GM18502 (cell line): ENCODE measurements around the gene LETM1.

ENCODE experiments used
- ATAC-seq: cut with Tn5 transposase; IDR thresholded peaks from one replicate; pipeline ENCODE4 v1.9.1; 2021; ENCODE audit warnings: mild to moderate bottlenecking; ENCODE audit not compliant: unreplicated experiment, poor library complexity

Gene LETM1

DNA sequence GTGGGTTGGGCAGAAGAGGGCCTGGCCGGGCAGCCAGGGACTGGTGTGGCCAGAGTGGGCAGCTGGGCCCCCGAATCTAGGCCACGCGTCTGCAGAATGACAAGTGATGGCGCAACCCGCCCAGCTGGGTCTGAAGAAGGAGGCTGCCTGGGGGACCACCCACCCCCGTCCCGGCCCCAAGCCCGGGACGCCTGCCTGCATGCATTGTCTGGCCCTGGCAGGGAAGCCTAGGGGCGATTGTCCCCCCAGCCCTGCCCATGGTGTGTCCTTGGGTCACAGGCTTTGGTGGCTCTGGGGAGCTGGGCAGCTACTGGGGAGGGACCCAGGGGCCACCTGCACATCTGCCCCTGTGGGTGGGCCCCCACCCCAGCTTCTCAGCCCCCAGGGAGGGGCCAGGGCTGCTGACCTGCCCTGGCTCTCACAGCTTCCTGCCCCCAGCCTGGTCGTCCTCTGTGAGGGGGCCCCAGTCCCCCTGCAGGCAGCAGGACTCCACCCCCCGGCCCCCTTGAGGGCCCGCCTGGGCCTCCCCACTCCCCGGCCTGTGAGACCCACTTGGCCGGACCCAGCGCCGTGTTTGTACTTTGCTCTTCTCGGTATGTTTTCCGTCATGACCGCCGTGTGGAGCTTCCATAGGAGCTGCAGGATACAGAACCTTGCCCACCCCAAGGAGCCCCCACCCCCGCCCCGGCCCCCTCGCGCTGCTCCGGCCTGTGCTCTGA lies 57.9 kb downstream of the LETM1 start:
- ATAC-seq = no peak

DNA sequence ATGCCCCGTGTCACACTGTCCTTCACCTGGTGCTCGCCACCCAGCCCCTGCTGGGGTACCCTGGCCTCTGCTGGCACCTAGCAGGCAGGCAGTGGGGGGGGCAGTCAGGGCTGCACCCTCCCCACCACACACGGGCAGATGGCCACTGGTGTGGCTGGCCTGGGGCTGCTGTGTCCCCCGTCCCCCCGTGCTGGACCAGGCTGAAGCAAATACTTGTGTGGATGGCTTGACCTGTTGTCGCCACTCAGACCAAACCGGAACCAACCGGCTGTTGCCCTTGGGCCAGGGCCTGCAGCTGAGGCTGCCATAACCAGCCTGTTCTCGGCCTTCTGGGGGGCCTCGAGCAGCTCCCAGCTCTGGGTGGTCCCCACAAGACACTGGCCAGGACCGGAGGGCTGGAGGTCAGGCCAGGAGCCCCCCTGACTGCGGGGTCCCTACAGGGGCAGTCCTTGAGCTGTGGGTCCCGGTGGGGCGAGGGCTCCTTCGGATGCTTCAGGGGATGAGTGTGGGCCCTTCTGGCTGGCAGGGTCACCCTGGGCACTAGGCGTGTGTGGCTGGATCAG lies 58.6 kb downstream of the LETM1 start:
- no peak for ATAC-seq

DNA sequence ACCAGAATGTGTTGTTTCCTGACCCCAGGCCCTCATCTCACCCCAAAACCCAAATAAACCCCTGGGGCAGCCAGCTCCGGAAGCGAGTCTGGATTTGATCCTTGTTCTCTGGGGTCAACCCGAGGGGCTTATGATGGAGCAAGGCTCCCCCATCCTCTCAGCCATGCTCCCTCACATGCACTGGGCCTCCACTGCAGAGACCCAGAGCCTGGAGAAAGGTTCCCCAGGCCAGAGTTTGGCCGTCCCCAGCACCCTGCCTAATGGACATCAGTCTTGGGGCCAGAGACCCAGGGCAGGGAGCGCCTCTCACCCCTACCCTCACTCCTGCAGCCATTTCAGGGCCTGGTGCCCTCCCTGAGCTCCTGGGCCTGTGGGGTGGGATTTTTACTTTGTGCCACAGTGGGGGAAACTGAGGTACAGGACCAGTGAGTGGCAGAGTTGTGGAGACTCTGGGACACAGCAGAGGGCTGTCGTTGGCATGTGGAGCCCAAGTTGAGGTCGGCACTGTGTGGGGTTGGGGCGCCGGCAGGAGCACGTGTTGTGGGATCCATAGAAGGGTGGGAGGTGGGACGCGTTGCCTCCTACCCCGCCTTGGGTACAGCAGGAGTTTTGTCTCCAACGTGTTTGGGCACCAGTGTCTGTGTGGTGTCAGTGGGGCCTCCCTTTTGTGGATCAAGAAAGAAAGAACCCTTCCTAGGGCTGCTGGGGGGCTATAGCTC lies 59.3 kb downstream of the LETM1 start:
- no peak for ATAC-seq

DNA sequence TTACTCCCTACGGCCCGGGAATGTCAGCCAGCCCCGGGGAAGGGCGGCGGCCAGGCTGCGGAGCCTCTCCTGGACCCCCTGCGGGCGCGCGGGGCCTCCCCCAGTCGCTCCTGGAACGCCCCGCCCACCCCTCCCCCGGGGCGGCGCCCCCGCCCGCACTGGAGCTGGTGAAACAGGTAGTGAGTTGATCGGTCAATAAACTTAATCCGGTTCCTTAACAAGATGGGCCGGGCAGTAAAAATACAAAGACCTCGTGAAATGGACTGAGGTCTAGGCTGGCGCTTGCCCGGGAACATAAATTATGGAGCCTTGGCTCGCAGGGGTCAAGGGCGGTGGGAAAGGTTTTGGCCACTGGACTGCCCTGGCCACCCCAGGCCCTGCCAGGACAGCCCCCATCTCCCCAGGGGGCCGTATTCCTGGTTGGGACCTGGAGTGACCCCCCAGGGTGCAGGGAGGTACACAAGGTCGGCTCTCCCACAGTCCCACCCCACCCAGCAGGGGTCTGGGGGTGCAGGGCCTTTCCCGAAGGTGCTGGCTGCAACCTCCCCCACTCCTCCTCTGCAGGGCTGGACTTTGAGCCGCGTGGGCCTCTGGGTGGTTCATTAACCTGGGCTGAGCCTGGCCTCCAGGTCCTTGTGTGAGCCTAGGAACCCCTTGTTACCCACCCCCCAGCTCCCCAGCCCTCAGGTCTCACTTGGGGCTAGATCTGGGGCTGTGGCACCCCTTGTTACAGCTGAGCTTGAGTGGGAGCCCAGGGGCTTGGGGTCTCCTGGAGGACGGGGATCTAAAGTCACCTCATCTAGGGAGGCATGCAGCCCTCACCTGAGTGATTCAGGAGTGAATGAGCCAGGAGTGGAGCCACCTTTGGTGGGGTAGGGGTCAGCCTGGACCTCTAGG lies 60.4 kb downstream of the LETM1 start:
- no peak for ATAC-seq

DNA sequence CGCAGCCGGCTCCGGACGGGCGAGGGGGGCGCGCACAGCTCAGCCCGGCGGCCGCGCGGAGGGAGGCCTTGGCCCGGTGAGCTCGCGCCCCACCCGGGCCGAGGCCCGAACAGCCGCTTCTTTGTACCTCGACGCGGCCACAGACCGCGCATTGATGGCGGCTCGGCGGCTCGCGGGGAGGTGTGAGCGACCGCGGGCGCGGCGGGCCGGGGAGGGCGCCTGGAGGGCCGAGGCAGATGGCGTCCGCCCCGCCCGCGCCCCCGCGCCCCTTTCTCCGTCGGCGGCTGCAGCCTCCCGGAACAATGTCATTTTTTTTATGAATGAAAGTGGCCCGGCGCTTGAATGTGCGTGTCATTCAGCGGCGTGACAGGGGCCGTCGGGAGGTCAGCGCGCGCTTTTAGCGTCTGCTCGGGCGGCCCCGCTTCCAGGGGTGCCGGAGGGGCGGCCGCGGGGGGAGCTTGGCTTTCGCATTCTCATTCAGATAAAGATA lies 61.1 kb downstream of the LETM1 start:
- ATAC-seq = no peak

DNA sequence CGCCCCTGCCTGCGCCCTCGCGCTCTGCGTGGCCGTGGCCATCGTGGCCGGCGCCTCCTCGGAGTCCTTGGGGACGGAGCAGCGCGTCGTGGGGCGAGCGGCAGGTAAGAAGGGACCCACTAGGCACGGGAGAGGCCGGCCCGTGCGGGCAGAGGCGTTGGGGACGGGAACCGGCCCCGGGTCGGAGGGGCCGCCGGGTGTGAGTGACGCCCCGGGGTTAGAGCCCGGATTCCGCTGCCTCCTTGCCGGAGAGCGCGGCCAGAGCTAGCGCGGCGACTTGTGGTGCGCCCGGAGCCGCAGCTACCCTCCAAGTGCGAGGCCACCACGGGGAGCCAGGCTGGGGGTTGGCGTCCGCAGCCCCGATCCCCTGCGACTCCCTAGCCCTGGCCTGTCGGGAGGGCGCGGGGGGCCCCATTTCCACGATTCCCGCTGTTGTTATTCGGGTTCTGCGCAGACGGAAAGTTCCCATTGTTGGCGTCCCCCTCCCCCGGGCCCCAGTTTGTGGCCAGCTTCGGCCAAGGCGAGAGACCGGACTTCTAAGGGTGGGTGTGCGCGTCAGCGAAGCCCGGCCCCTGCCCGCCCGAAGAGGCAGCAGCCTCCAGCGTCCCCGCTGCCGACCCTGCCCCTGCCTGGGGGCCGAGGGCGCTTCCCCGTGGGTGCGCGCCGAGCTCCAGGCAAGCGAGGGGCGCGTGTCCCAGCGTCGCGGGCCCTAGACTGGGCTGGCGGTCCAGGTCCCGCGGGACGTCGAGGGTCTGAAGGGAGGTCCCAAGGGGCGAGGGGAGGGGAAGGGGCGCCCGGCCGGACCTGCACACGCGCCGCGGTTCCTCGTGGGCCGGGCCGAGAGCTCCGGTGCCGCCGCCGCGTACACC lies 61.8 kb downstream of the LETM1 start:
- ATAC-seq = no peak

DNA sequence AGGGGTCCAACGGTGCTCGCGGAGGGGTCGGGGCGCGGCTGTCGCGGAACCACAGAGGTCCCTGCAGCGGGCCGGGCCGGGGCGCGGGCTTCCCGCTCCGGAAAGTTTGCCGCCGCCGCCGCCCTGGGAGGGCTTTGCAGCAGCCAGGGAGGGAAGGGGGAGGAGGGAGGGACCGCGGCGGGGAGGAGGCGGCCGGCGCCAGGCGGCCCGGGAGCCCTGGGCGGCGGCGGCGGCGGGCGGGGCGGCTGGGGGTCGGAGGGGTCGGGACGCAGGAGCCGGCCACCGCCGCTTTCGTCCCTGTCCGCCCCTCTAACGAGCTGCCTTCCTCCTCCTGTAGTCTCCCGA lies 62.5 kb downstream of the LETM1 start:
- ATAC-seq = no peak

DNA sequence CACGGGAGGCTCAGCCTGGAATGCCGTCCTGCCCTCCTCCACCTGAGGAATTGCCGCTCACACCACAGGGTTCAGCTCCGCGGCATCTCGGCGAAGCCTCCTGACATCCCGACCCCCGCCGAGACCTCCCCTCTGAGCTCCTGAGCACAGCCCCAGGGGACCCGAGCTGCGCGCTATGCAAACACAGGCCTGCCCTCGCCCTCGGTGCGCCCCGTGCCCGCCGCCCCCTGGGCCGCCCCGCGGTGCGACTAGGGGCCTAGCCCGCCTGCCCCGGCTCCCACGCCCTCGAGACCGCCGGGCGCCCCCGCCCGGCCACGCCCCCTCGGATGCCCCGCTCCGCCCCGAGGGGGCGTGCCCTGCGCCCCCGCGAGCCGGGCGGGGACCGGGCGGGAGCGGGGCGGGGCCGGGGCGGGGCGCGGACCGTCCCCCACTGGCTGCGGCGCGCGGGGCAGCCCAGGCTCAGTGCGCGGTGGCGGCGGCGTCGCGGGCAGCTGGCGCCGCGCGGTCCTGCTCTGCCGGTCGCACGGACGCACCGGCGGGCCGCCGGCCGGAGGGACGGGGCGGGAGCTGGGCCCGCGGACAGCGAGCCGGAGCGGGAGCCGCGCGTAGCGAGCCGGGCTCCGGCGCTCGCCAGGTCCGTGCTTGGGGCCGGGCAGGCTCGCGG lies 63.0 kb downstream of the LETM1 start, which contains the start of gene FGFR3:
FGFR3 (plus strand) TSS at position 462 of the 664 bp plus-strand sequence. CDS start 642 bp downstream, outside the sequence.
- ATAC-seq = no peak

DNA sequence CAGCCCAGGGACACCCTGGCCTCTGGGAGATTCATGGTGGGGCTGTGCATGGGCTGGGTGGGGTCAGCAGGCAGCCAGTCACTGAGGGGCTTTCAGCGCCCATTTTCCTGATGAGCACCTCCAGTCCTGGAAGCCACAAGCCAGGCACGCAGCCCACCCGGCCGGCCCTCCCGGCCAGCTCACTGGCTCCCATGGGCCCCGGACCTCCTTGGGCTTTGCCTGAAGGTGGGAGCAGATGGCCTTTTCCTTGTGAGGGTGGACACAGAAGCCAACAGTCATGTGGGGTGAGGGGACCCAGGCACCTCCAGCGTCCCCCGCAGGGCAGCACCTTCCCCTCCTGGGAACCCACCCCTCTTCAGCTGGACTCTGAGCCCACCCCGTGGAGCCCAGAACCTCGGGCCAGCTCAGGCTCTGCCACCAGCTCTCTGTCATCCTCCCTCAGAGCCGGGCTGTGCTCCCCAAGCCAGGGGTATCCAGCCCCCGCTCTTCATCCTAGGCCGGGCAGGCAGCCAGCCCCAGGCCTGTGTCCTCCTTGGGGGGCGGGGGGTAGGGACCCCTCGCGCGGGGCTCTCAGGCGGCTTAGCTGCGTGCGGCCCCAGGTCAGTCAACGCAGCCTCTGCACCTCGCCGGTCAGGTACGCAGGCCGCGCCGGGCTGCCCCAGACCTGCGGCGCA lies 63.7 kb downstream of the LETM1 start:
- ATAC-seq = no peak

DNA sequence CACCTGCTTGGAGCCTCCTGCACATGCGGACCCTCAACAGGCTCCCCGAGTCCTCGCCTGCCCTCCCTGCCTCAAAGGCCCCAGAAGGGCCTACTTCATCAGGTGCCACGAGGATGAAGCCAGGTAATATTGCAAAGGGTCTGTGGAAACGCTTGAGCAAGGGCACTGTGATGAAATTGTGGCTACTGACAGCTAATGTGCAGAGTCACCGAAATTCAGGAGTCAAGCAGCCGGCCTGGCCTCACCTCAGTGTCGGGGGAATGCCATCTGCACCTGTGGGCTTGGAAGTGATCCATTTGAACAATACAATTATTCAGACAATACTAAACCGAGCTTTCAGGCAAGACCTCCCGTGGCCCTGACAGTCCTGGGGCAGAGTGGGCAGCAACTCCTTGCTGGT lies 66.0 kb downstream of the LETM1 start:
- ATAC-seq = no peak

DNA sequence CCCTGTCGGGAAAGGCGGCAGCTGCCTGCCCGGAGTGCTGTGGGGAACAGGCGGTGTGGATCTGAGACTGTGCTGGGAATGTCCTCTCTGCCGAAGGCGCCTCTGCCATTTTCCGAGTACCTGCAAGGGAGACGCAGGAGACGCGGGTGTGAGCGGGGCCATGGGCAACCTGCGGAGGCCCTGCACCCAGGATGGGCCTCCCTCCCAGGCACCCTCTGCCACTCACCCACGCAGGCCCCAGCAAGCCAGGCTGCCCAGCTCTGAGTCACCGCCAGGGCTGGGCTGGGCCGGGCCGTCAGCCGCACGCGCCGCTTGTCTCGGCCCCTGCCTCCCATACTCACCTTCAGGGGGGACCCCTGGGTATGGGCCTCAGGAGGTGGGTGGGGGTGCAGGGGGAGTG lies 66.4 kb downstream of the LETM1 start:
- ATAC-seq = no peak

DNA sequence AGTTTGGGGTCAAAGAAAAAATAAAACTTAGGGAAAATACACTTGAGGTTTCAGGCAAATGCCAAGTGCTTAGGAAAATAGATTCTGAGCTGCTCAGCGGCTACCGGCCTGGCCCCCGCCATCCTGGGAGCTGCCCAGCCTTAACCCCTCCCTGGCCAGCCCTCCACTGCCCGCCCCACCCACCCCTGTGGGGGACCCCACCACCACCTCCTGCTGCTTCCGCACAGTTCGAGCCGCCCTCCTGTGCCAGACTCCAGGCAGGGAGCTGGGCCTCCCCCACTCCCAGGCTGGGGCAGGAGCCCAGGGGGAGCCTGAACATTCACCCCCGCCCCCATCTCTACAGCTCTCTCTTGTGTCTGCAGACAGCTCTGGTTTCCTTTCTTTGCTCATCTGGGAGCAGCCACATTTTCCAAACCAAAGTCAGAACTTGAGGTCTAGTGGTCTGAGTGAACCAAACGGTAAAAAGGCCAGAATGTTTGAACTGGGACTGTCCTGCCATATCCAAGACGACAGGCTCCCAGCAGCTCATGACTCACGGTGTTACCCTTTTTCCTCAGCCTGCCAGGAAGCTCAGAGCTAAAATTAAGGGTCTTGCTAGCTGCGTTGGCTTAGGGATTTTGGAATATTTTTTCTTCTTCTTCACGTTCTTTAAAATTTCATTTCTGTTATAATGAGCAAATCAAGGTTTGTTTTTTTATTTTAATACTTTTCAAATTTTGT lies 67.5 kb downstream of the LETM1 start:
- ATAC-seq = no peak

DNA sequence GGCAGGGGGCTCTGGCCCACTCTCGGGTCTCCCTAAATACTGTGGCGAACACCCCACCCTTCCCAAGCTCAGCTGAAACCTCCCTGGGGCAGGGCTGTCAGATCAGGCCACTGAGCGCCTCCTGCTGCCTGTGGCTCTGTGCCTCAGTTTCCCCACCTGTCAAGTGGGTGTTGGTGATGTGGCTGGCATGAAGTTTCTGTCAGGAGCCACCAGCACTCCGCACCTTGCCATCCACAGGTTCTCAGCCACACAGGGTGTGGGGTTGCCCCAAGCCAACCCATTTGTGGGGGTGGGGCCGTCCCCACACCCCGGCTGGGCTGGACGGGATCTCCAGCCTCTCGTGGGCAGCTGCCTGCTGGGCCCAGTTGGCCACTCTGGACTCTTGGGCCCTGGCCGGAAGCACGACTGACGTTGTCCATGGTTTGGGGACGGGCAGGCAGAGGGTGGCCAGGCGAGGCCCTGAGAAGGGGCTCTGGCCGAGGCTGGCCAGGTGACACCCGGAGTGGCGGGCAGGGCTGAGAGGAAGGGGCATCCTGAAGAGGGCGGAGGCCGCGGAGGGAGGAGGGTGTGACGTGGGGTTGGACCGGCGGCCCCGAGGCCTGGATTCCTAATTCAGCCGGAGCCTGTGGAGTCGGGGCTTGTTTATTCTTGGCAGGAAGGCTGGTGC lies 68.4 kb downstream of the LETM1 start:
- no peak for ATAC-seq

DNA sequence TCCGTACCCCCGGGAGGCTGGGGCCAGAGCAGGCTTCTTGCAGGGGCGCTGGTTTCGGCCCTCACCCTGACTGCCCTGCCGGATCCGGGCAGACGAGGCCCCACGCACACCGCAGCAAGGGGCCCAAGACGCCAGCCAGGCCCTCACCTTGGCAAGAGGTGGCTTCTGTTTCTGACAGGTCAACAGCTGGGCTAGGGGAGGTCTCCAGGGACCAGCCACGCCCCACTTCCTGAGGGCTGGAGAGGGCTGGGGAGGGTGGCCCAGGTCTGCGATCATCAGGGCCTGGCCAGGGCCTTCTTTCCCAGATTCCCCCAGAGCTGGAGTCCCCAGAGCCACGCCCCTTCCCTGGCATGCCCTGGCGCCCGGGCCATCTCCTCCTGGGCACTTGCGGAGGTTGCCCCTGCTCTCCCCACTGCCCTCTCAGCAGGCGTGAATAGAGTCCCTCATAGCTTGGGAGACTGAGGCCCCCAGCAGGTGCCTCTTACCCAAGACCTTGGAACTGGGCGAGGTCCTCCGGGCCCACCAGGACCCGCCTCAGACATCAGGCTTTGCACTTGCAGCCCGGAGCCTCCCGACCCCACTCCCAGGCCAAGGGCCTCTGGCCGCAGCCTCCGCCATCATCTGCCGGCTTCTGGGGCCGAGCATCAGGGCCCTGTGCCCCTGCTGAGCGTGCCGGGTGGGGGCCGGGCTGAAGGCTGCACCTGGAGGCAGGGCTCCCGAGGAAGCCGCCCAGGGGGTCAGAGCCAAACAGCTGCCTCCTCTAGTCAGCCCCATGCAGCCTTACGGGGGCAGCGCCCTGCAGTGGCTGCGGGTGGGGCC lies 69.2 kb downstream of the LETM1 start:
- ATAC-seq = no peak

DNA sequence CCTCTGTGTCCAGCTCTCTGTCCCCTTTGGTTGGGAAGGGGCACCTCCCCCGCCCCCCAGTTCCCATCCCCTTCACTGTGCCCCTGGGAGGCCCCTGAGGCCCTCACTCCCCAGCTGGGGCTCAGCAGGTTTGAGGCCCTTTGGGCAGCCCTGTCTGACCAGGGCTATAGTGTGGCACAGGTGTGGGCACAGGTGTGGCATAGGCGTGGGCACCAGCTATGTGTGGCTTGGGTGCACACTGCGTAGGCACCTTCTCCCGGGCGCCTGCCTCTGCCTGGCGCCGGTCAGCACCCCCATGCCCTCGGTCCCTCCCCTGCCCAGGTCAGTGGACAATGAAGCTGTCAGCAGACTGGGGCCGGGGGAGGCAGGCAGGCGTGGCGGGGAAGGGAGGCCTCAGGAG lies 70.4 kb downstream of the LETM1 start:
- ATAC-seq = no peak

DNA sequence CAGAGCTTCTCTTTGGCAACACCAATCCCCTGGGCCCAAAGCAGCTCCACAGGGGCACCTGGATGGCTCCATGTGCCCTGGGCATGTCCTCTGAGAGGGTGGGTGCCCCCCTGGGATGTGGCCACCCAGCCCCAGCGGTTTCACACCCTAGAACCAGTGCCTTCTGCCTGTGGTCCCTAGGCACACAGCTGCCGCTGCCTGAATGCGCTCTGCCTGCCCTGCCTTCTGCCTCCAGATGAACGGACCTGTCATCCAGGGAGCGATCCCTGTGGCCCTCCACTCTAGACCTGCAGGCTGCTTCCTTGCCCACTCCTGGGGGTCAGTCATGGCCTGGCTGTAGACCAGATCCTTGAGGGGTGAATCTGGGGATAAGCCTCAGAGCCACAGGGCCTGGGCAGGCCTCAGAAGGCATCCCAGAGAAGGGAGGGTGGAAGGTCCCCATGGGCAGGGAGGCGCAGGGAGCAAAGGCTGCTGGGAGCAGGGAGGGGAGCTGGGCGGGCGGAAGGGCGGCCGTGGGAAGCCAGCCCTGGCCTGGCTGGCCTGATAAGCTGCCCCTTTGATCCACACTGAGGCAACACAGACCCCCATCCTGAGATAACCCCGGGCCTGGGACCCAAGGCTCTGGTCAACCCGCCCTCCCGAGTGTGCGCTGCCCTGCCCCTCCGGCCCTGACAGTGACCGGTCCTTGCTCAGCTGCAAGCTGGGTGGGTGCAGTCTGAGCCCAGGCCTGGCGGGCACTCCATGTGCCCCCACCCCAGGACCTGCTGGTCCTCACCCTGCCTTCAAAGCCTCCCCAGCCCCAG lies 71.0 kb downstream of the LETM1 start:
- ATAC-seq = no peak
